Nephron progenitor cell (in vitro differentiated cells): ENCODE results near the gene FOXN4.

Experiments used
- DNase-seq: peaks from one replicate; pipeline ENCODE4 v3.0.0; 2021
- H3K27ac Mint-ChIP-seq: 2 replicates; pipeline ENCODE4 v1.8.0; 2021; ENCODE audit warnings: mild to moderate bottlenecking, moderate library complexity, mixed read lengths
- H3K27me3 Mint-ChIP-seq: 2 replicates; pipeline ENCODE4 v1.8.0; 2021; ENCODE audit warnings: mild to moderate bottlenecking, low read depth, mixed read lengths; ENCODE audit not compliant: poor library complexity
- H3K36me3 Mint-ChIP-seq: 2 replicates; pipeline ENCODE4 v1.8.0; 2021; ENCODE audit warnings: low read depth, mixed read lengths
- H3K4me1 Mint-ChIP-seq: 2 replicates; pipeline ENCODE4 v1.8.0; 2021; ENCODE audit warnings: mixed read lengths
- H3K4me3 Mint-ChIP-seq: 2 replicates; pipeline ENCODE4 v1.8.0; 2021; ENCODE audit warnings: mild to moderate bottlenecking, moderate library complexity, mixed read lengths
- H3K9me3 Mint-ChIP-seq: 2 replicates; pipeline ENCODE4 v1.8.0; 2021; ENCODE audit warnings: mild to moderate bottlenecking, moderate library complexity, mixed read lengths
- TF ChIP-seq, protein P1 (sequence below): fragments of 200-600 bp; sonication (generic); IDR thresholded peaks from 2 replicates; pipeline ENCODE4 v1.5.0; 2021; ENCODE audit warnings: antibody characterized with exemption

FOXN4 gene

DNA sequence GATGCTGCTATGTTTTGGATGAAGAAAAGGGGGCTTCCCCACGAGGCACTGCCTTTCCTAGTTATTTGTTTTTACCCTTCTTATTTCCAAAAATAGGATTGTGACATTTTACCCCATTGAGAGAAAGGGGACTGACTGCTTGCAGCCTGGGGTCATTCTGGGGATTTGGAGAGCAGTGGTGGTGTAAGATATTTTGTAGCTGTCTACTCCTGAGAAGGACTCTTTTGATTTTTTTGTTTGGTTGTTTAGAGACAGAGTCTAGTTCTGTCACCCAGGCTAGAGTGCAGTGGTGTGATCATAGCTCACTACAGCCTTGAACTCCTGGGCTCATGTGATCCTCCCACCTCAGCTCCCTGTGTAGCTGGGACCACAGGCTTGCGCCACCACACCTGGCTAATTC is 78.9 kb downstream of the FOXN4 start:
- no peak overlapping the region for H3K27ac Mint-ChIP-seq

DNA sequence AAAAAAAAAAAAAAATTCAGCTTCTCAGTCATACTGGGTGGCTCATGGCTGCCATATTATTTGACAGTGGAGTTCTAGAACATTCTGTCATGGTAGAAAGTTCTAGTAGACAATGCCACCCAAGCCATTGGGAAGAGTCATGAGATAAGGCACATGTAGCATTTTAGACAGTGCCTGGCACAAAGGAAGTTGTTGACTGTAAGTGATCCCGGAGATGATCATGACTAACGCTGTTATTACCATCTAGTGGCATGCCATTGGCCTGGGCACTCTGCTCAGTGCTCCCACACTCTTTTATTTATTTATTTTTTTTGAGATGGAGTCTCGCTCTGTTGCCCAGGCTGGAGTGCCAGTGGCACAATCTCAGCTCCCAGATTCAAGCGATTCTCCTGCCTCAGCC is 80.4 kb downstream of the FOXN4 start:
- no peak overlapping the region for H3K27ac Mint-ChIP-seq
- H3K4me3 Mint-ChIP-seq, result no peak overlapping the region
- H3K4me1 Mint-ChIP-seq, result no peaks in the 10 kb centered on the region
- H3K36me3 Mint-ChIP-seq, result peaks cover 5% of the 10 kb centered on the region
- H3K9me3 Mint-ChIP-seq, result no peaks in the 10 kb centered on the region
- H3K27me3 Mint-ChIP-seq, result peaks cover 2% of the 10 kb centered on the region
- no peak for DNase-seq
- TF ChIP-seq, protein P1, sequence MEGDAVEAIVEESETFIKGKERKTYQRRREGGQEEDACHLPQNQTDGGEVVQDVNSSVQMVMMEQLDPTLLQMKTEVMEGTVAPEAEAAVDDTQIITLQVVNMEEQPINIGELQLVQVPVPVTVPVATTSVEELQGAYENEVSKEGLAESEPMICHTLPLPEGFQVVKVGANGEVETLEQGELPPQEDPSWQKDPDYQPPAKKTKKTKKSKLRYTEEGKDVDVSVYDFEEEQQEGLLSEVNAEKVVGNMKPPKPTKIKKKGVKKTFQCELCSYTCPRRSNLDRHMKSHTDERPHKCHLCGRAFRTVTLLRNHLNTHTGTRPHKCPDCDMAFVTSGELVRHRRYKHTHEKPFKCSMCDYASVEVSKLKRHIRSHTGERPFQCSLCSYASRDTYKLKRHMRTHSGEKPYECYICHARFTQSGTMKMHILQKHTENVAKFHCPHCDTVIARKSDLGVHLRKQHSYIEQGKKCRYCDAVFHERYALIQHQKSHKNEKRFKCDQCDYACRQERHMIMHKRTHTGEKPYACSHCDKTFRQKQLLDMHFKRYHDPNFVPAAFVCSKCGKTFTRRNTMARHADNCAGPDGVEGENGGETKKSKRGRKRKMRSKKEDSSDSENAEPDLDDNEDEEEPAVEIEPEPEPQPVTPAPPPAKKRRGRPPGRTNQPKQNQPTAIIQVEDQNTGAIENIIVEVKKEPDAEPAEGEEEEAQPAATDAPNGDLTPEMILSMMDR, result no peak

More for the DNA sequence above, 78.9 kb downstream of the FOXN4 start:
- TF ChIP-seq, protein P1, result no peak
- H3K27me3 Mint-ChIP-seq, result no peaks in the 10 kb centered on the region
- DNase-seq, result no peak
- no peaks in the 10 kb centered on the region for H3K4me1 Mint-ChIP-seq
- no peaks in the 10 kb centered on the region for H3K9me3 Mint-ChIP-seq
- H3K4me3 Mint-ChIP-seq, result no peak overlapping the region
- no peaks in the 10 kb centered on the region for H3K36me3 Mint-ChIP-seq
